Spleen (tissue), 11 donors: Measurements from ENCODE around the gene TACC3. TPM values are rescaled to one million over a fixed set of nuclear protein-coding genes. Genes with fewer than 3 reads are reported as not detected.

Experiments
- DNase-seq: peaks from one replicate; pipeline ENCODE4 v3.0.0-alpha.2; 2020
- H3K27ac ChIP-seq, 8 donors: fragments of 200-600 bp; sonication (generic) in 7 of 8; 1 replicate in 4 of 8; 2 replicates in 4 of 8; pipeline versions ENCODE4 v1.5.0 to v1.8.0; 2016 to 2021; ENCODE audit warnings: inconsistent platforms in 4 of 8, mild to moderate bottlenecking in 4 of 8, moderate library complexity in 1 of 8
- H3K27me3 ChIP-seq, 7 donors: fragments of 200-600 bp; sonication (generic) in 6 of 7; replicated peaks in 1 of 7; 1 replicate in 4 of 7; 2 replicates in 3 of 7; pipeline versions ENCODE4 v1.5.0 to v1.8.0; 2016 to 2021; ENCODE audit warnings: inconsistent platforms in 3 of 7, mild to moderate bottlenecking in 1 of 7
- H3K36me3 ChIP-seq, 6 donors: fragments of 200-600 bp; sonication (generic) in 5 of 6; 1 replicate in 4 of 6; 2 replicates in 2 of 6; pipeline versions ENCODE4 v1.5.0 to v1.8.0; 2016 to 2021; ENCODE audit warnings: inconsistent platforms in 2 of 6
- H3K4me1 ChIP-seq, 6 donors: fragments of 200-600 bp; sonication (generic) in 5 of 6; 1 replicate in 3 of 6; 2 replicates in 3 of 6; pipeline versions ENCODE4 v1.5.0 to v1.8.0; 2016 to 2021; ENCODE audit warnings: inconsistent platforms in 3 of 6
- H3K4me3 ChIP-seq, 8 donors: fragments of 200-600 bp; sonication (generic) in 7 of 8; 1 replicate in 4 of 8; 2 replicates in 4 of 8; pipeline versions ENCODE4 v1.5.0 to v1.8.0; 2016 to 2021; ENCODE audit warnings: inconsistent platforms in 4 of 8, mild to moderate bottlenecking in 4 of 8, moderate library complexity in 2 of 8
- H3K9me3 ChIP-seq, 8 donors: fragments of 200-600 bp; sonication (generic) in 7 of 8; 1 replicate in 4 of 8; 2 replicates in 4 of 8; pipeline versions ENCODE4 v1.5.0 to v1.8.0; 2016 to 2021; ENCODE audit warnings: inconsistent platforms in 4 of 8
- POLR2A ChIP-seq, 3 donors: fragments of 450-650 bp; IDR thresholded peaks; one replicate each; pipeline ENCODE4 v1.5.1; 2017; ENCODE audit warnings: antibody characterized with exemption in 3 of 3, mild to moderate bottlenecking in 1 of 3
- POLR2AphosphoS5 ChIP-seq, 3 donors: sonication (generic); formaldehyde crosslinking; IDR thresholded peaks; one replicate each; pipeline ENCODE4 v1.5.1; 2017; ENCODE audit warnings: antibody characterized with exemption in 3 of 3
- WGBS, 5 donors: extraction: QIAGEN DNeasy Blood & Tissue Kit in 3 of 5; methylation state at CpG; one replicate each; pipeline versions ENCODE4 v1.1.5 to v1.1.7; 2013 to 2018; 5-methylcytosine and 5-hydroxymethylcytosine counted together
- intact Hi-C: fragments of 100-400 bp; cut with DNase I; formaldehyde crosslinking; loops from one replicate; pipeline ENCODE4 v1.15.0; 2023; ENCODE audit warnings: low total_unique reads
- polyA plus RNA-seq, 3 donors: library from polyadenylated mRNA; stranded (reverse); fragments of 200-250 nt; gene quantifications; one replicate each; pipeline ENCODE4 v1.2.1, GENCODE V29; 2013
- total RNA-seq, 7 donors: library from RNA; depleted of rRNA in 3 of 7; stranded (reverse); fragments of >200 nt in 3 of 7; fragmentation: NEBNext Ultra II Directional in 4 of 7; extraction: Animal tissue kit (Norgen Biotek cat#: 25700) in 4 of 7; gene quantifications; one replicate each; pipeline versions ENCODE4 v1.1.0 to v1.2.1, GENCODE V29; 2016 to 2021
- TF ChIP-seq, protein P1 (sequence below), 11 experiments: fragments of 200-600 bp in 7 of 11; fragments of 450-650 bp in 4 of 11; sonication (generic) in 4 of 11; IDR thresholded peaks in 8 of 11; conservative IDR thresholded peaks in 3 of 11; 1 replicate in 7 of 11; 2 replicates in 4 of 11; pipeline versions ENCODE4 v1.4.0 to v1.8.0; 2016 to 2021; ENCODE audit warnings: antibody characterized with exemption in 11 of 11, inconsistent platforms in 4 of 11, mild to moderate bottlenecking in 1 of 11
- donor health status: healthy with polysubstance abuse.
- donor health status: DM: no; HTN: no; CAD: no; lungs with moderate emphysema.
- donor health status: DM: no; HTN: no; CAD: no.
- donor health status: Bipolar disorder and iron deficiency.
- donor health status: healthy.
- donor health status: DM: no; HTN: no; CAD: no.
- donor health status: DM: yes; HTN: yes; CAD: no.

Gene TACC3
- total and polyA plus RNA-seq, 10 donors: 33.3 to 84.4 (median 53.4) TPM

DNA sequence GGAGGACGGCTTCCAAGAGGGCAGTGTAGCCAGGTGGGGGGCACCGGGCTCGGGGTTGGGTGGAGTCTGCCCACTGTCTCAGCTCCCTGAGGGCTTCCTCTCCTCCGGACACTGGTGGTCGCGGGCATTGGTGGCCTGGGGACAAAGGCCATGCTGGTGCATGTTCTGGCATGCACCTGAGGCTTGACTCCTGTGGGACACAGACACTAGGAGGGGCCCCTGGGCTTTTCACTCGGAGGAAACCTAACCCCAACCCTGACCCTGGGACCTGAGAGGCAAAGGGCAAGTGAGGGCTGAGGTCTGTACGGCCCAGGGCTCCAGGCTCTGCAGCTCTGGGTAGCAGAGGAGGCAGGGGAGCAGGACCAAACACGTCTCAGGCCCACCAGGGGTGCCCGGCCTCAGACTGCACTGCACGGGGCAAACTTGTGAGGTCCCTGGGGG lies 49.5 kb downstream of the TACC3 start:
- Histone ChIP-seq H3K27ac (no peak overlapping the region), H3K27me3 (peaks cover 0 to 83% (median 31%) of the 10 kb centered on the region in 7 donors), H3K36me3 (no peaks in the 10 kb centered on the region), H3K4me1 (peaks cover 4 to 35% (median 23%) of the 10 kb centered on the region in 6 donors), H3K9me3 (no peaks in the 10 kb centered on the region), H3K4me3 (no peak overlapping the region)
- 68 to 100% (median 75%) methylated on average over 1 to 11 of the region's 11 CpGs for WGBS, 5 donors
- intact Hi-C loops: no loop called here
- TF ChIP-seq POLR2AphosphoS5 (IDR thresholded peaks at IDR 0.05) (no peak), POLR2A (IDR thresholded peaks at IDR 0.05) (no peak)
- TF ChIP-seq, protein P1, sequence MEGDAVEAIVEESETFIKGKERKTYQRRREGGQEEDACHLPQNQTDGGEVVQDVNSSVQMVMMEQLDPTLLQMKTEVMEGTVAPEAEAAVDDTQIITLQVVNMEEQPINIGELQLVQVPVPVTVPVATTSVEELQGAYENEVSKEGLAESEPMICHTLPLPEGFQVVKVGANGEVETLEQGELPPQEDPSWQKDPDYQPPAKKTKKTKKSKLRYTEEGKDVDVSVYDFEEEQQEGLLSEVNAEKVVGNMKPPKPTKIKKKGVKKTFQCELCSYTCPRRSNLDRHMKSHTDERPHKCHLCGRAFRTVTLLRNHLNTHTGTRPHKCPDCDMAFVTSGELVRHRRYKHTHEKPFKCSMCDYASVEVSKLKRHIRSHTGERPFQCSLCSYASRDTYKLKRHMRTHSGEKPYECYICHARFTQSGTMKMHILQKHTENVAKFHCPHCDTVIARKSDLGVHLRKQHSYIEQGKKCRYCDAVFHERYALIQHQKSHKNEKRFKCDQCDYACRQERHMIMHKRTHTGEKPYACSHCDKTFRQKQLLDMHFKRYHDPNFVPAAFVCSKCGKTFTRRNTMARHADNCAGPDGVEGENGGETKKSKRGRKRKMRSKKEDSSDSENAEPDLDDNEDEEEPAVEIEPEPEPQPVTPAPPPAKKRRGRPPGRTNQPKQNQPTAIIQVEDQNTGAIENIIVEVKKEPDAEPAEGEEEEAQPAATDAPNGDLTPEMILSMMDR (IDR thresholded peaks at IDR 0.05 in 8 of 11, conservative IDR thresholded peaks at IDR 0.05 in 3 of 11): no peak
- DNase-seq: no peak

DNA sequence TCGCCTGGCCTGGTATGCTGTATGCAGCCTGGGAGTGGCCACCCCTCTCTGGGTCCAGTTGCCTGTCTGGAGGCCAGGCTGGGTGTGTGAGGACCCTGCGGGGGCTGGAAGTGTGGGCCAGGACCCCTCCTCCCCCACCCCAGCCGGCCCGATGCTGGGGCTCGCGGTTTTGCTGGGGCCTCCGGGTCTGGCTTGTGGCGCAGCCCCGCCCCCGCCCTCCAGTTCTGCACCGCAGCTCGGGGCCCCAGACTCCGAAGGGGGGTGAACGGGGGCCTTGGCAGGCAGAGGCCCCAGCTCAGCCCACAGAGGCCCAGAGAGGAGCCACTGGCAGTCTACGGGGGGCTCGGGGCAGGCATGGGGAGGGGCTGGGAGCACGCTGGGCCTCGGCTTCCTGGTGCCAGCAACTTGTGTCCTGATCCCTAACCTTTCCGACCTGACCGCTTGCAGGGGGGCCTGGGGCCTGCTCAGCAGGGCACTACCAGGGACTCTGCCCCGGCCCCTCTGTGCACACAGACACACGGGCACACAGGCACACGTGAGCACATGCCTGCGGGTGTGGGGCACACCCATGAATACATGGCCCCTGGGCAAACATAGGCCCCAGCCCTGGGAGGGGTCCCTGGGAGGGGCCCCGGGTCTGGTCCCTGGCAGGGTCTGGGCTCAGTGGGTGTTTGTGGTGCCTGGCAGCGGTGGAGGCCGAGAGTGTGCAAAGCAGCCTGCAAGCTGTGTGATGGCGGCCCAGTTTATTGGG lies 50.4 kb downstream of the TACC3 start:
- WGBS, 5 donors: 13 to 43% (median 33%) methylated on average over 4 to 28 of the region's 28 CpGs
- Histone ChIP-seq H3K27ac (no peak overlapping the region), H3K36me3 (no peaks in the 10 kb centered on the region), H3K9me3 (no peaks in the 10 kb centered on the region), H3K27me3 (peaks cover 0 to 74% (median 24%) of the 10 kb centered on the region in 7 donors), H3K4me1 (peaks cover 1 to 26% (median 14%) of the 10 kb centered on the region in 6 donors), H3K4me3 (no peak overlapping the region)
- TF ChIP-seq POLR2AphosphoS5 (IDR thresholded peaks at IDR 0.05): no peak
- no peak for TF ChIP-seq POLR2A (IDR thresholded peaks at IDR 0.05)
- TF ChIP-seq, protein P1 (IDR thresholded peaks at IDR 0.05 in 8 of 11, conservative IDR thresholded peaks at IDR 0.05 in 3 of 11): no peak
- DNase-seq: no peak
- intact Hi-C loops: no loop called here

DNA sequence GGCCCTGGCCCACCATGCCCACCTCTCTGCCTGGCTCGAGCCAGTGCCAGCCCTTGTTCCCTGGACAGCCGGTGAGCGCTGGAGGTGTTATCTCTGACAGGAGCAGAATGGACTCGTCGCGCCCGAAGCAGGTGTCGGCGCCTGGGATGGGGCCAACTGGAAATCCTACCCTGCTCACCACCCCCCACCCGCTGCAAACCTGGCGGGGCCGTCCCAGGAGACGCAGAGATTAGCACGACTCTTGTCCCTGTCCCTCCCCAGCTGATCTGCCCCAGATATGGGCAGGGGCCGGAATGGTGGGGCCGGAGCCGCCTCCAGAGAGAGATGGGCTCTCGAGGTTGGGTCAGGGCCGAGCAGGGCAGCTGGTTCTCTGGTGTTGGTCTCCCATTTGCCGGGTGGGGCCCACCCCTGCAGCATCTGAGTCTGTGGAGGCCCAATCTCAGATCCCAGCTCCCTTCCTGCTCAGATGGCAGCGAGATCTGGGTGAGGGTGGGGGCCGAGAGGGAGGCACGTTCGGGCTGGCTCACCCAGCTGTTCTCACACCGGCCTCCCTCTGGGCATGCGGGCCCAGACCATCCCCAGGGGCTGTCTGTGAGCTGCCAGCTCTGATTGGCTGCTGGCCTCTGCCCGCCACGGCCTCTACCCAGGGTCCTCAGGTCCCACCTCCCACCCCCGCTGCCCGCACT lies 51.7 kb downstream of the TACC3 start:
- no peak overlapping the region for H3K4me3 ChIP-seq
- 75 to 86% (median 79%) methylated on average over 17 to 30 of the region's 30 CpGs for WGBS, 5 donors
- TF ChIP-seq, protein P1 (IDR thresholded peaks at IDR 0.05 in 8 of 11, conservative IDR thresholded peaks at IDR 0.05 in 3 of 11): no peak
- no peak for TF ChIP-seq POLR2A (IDR thresholded peaks at IDR 0.05)
- TF ChIP-seq POLR2AphosphoS5 (IDR thresholded peaks at IDR 0.05): no peak
- H3K9me3 ChIP-seq: no peaks in the 10 kb centered on the region
- H3K4me1 ChIP-seq: peaks cover 0 to 17% (median 7%) of the 10 kb centered on the region in 6 donors
- H3K27me3 ChIP-seq: peaks cover 0 to 61% (median 15%) of the 10 kb centered on the region in 7 donors
- H3K27ac ChIP-seq: no peak overlapping the region
- no peak for DNase-seq
- H3K36me3 ChIP-seq: no peaks in the 10 kb centered on the region
- intact Hi-C loops: no loop called here

DNA sequence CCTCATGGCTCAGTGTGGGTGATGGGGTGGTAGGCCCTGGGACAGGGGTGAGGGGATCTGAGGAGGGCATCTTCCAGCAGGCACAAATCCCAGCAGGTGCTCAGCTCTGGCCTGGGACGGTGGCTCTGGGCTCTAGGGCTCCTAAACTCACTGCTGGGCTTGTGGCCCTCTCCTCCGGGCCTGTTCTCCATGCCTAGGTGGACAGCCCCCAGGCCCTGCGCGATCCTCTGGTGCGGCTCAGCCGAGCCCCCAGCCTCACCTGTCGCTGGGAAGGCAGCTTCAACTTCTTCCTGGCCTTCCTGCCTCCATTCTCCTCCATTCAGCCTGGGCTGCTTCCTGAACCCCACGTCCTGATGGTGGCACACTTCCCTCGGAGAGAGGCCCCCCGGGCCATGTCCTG lies 52.4 kb downstream of the TACC3 start:
- no peak for DNase-seq
- H3K27me3 ChIP-seq: peaks cover 0 to 53% (median 9%) of the 10 kb centered on the region in 7 donors
- H3K4me1 ChIP-seq: peaks cover 0 to 11% (median 4%) of the 10 kb centered on the region in 6 donors
- TF ChIP-seq POLR2A (IDR thresholded peaks at IDR 0.05) (no peak), POLR2AphosphoS5 (IDR thresholded peaks at IDR 0.05) (no peak)
- TF ChIP-seq, protein P1 (IDR thresholded peaks at IDR 0.05 in 8 of 11, conservative IDR thresholded peaks at IDR 0.05 in 3 of 11): no peak
- no peaks in the 10 kb centered on the region for H3K36me3 ChIP-seq
- no peak overlapping the region for H3K4me3 ChIP-seq
- no peak overlapping the region for H3K27ac ChIP-seq
- no peaks in the 10 kb centered on the region for H3K9me3 ChIP-seq
- 80 to 94% (median 84%) methylated on average over 8 to 10 of the region's 10 CpGs for WGBS, 5 donors
- intact Hi-C loops: no loop called here
